Measurements from ENCODE around the gene ELMO3. TPM values are rescaled to one million over a fixed set of nuclear protein-coding genes. Genes with fewer than 3 reads are reported as not detected.
A peak's percentile ranks its signal among the peaks of the same experiment; 100 is the strongest.

ELMO3 gene
- total and polyA plus RNA-seq, 2 of the 4 experiments (the other 2 are of a cell fraction), result 0.36 to 1.6 TPM

- Histone ChIP-seq H3K4me3 (ENCODE audit: insufficient read depth, low read depth, low read length) (no peak overlapping the region), H4K91ac (ENCODE audit: insufficient read depth, low read depth, low read length) (no peak overlapping the region), H2BK120ac (ENCODE audit: low read depth, low read length) (no peak overlapping the region), H3K9ac (ENCODE audit: low read depth, low read length) (no peak overlapping the region), H2AFZ (replicated peaks; ENCODE audit: low read length, poor library complexity) (no peak overlapping the region), H3K79me1 (ENCODE audit: low read depth in 1 of 2, low read length in 2 of 2) (peaks cover 3 to 21% of the 10 kb centered on the region in 2 experiments; a peak in 3 of 4 replicates), H3K4me2 (ENCODE audit: low read depth, low read length) (no peak overlapping the region), H2BK20ac (ENCODE audit: low read depth, low read length) (no peak overlapping the region), H3K18ac (ENCODE audit: low read depth, low read length) (no peak overlapping the region), H2BK5ac (ENCODE audit: low read depth, low read length, poor library complexity, severe bottlenecking) (no peak overlapping the region), H2BK15ac (ENCODE audit: low read depth, low read length) (no peak overlapping the region), H3K4ac (ENCODE audit: low read depth, low read length) (no peak overlapping the region), H3K36me3 (ENCODE audit: control insufficient read depth, insufficient read depth, low read length) (peaks cover 65% of the 10 kb centered on the region), H3K27me3 (ENCODE audit: control insufficient read depth, insufficient read depth, low read length) (no peaks in the 10 kb centered on the region), H3K4me1 (ENCODE audit: control insufficient read depth, insufficient read depth, low read length) (no peaks in the 10 kb centered on the region), H3K9me3 (ENCODE audit: control insufficient read depth, insufficient read depth, low read length) (no peaks in the 10 kb centered on the region), H3K27ac (ENCODE audit: insufficient read depth, low read length) (no peak overlapping the region), H2AK5ac (ENCODE audit: low read depth, low read length) (no peak overlapping the region), H4K8ac (ENCODE audit: low read depth in 2 of 2, low read length in 2 of 2) (no peak overlapping the region), H3K14ac (replicated peaks; ENCODE audit: low read depth, low read length) (no peak overlapping the region), H2AK9ac (replicated peaks; ENCODE audit: low read depth, low read length, poor library complexity) (peak overlapping the region; percentile 72), H3K56ac (ENCODE audit: extremely low read depth, insufficient read depth, low read length) (no peak overlapping the region), H3K9me1 (ENCODE audit: insufficient read depth, low read length) (no peaks in the 10 kb centered on the region), H3K23ac (ENCODE audit: low read depth, low read length) (no peak overlapping the region), H4K5ac (ENCODE audit: low read depth, low read length) (no peak overlapping the region), H4K20me1 (ENCODE audit: insufficient read depth, low read length) (peaks cover 13% of the 10 kb centered on the region; the same call in 1 of the 2 replicates)
- CTCF ChIA-PET, result no interaction called here
- dilution Hi-C loops (cut with HindIII; ENCODE audit: low sequenced_read_pairs, unreplicated experiment) (no loop called here), intact Hi-C loops (cut with micrococcal nuclease) (no loop called here), in situ Hi-C loops (cut with MboI; ENCODE audit: low sequenced_read_pairs) (no loop called here)
- no peak for TF ChIP-seq CHD1 (IDR thresholded peaks at IDR 0.05; ENCODE audit: low read depth, low read length)
- TF ChIP-seq CEBPB (IDR thresholded peaks at IDR 0.05; ENCODE audit: low read depth, low read length), result no peak
- TF ChIP-seq POLR2A (IDR thresholded peaks at IDR 0.05; ENCODE audit: low read depth, low read length), result no peak
- TF ChIP-seq CTCF (conservative IDR thresholded peaks at IDR 0.05; ENCODE audit: low read depth, low read length), result no peak
- no TSS peak for BruUV-seq (replicated peaks)
- 83% methylated on average over 11 of the region's 22 CpGs; no CpG with 5 or more reads in 1 of the 2 experiments for WGBS, 2 experiments (ENCODE audit: extremely low coverage in 2 of 2, insufficient read length in 1 of 2)
- POLR2A ChIA-PET (ENCODE audit: unreplicated experiment), result no interaction called here
- no peak for DNase-seq
- ATAC-seq (ENCODE audit: low read depth), result no peak
These were observed 872 bp downstream of the ELMO3 start for GRCh38 chr16:67199808-67200198.

All from IMR-90 (cell line).